IPS DF 4.7 (cell line): ENCODE results near the gene SLC22A23.

Experiments used
- DNase-seq: peaks from one replicate; pipeline ENCODE4 v3.0.0-alpha.2; 2013; ENCODE audit warnings: low spot score; ENCODE audit errors: extremely low read depth

SLC22A23 gene

GRCh38 chr6:3406362-3406821 lies 50.5 kb downstream of the SLC22A23 start:
- DNase-seq = no peak

- DNase-seq = no peak
Observed at GRCh38 chr6:3405679-3406078, 51.2 kb downstream of the SLC22A23 start.

DNA sequence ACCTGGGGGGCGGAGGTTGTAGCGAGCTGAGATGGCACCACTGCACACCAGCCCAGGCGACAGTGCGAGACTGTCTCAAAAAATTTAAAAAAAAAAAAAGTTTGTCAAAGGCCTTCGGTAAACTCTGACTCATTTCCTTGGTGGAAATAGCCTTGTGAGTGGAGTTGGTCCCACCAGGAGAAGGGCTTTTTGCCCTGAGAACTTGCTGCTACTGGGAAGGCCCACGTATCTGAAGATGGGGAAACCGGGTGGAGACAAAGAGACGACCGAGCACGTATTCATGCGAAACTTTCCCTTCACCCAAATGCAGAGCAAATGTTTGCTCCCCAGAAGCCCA lies 51.7 kb downstream of the SLC22A23 start:
- no peak for DNase-seq

DNA sequence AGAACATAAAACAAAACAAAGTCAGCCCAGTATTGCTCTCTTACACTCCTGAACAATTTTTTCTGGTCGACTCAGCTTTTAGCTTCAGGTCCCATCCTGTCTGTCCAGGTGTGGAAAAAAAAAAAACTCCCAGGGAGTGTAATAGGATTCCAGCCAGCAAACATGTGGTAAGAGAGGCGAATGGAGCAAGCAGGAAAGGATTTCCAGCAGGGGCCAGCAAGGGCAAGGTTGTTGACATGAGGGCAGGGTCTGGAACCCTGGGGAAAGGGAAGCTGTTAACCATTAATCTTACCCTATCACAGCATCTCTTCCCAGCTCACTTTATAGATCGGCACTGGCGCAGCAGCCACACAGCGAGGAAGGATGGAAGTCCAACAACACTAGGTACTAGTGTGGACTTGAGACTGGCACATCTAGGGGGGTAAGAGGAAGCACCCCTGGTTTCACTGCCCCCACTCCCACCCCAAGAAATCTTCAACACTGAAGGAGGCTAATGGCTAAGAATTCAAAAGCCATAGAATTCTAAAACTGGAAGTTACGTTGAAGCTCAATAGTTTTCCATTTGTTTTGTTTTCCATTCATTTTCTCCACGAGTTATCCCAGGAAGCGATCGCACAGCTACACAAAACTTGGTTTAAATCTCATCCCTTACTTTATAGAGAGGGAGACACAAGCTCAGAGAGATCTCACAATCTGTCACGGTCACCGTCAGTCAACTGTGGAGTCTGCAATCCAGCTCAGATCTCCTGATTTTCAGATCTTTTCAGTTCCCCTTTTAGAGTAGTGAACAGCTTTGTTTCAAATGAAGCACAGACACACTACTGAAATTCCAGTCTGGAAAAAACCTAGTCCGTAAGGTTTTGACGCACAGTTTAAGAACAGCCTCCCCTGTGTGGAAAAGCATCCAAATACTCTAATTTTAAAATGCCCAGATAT lies 53.3 kb downstream of the SLC22A23 start:
- DNase-seq = no peak

DNA sequence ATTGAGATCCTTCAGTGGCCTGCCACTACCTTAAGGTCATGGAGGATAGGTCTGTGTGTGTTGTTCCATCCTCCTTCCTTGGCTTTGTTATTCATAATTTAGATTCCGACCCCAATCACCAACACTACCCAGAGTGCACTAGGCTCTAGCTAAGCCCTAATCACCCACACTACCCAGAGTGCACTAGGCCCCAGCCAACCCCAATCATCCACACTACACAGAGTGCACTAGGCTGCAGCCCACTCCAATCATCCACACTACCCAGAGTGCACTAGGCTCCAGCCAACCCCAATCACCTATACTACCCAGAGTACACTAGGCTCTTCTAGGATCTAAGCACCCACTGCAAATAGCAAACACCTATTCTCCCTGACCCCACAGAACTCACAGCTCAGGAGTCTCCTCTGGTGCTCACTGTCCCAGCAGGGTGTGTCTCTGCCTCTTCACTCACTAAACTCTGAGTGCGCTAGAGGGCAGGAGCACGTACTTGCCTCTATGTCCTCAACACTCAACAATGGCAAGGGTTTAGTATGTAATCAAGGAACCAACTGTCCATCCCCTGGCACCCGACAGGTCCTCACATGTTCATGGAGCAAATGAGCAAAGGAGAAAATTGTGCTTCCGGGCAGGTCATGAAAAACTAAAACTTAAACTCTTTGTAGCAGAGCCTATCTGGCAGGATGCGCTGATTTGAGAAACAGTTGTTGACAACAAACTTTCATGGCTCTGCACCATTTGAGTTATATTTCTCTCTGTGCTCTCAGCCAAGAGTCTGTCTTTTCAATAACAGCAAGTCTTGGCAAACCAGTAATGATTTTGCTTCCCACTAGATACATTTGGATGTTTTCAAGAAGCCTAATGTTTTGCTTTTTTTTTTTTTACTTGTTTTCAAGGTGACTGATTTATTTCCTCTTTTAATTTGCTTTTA lies 54.3 kb downstream of the SLC22A23 start:
- no peak for DNase-seq

DNA sequence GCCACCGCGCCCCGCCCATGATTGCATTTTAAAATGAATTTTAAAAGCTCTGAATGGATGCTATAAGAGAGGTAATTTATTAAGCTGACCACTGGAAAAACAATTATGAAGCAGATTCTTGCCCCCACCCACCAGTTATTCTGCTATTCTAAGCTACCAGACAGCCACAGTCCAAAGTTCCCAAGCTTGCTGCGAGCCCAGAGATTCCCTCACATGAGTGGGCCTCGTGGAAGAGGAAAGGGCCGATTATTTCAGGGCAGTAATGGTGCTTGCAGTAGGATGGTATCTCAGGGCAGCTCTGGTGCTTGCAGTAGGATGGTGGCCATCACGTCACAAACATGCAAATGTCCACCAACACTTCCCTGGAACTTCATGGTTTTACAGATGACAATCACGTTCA lies 56.7 kb downstream of the SLC22A23 start:
- DNase-seq = no peak

DNA sequence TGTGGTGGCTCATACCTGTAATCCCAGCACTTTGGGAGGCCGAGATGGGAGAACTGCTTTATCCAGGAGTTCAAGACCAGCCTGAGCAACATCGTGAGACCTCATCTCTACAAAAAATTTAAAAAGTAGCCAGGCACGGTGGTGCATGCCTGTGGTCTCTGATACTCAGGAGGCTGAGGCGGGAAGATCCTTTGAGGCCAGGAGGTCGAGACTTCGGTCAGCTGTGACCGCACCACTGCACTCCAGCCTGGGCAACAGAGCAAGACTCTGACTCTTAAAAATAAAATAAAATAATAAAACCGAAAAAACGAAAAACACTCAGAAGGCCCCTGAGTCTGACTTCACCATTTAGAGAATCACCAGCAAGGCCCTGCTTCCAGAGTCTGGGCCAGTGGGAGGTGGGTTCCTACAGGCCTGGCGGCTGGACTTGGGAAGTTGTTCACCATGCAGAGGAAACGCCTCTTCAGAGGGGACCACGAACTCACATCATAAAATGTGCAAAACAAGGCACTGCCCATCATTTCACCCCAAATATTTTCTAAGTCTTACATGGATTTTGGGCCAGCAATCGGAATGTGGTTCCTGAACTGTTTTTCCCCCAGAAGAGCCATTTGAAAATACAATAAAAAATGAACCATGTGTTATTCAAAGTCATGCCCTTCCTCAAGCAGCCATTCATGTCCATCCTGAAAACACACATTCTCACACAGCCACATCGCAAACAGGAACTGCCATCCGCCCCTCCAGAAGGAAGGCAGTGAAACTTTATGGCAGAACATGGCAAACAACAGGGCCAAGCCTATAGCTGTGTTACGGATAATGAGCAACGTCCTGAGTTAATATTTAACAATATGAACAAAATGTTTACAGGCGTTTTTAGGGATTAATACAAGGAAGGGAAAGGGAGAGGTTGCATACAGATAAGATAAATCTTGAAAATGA lies 57.8 kb downstream of the SLC22A23 start:
- DNase-seq = no peak

- no peak for DNase-seq
Observed at GRCh38 chr6:3398165-3398562, 58.7 kb downstream of the SLC22A23 start.

DNA sequence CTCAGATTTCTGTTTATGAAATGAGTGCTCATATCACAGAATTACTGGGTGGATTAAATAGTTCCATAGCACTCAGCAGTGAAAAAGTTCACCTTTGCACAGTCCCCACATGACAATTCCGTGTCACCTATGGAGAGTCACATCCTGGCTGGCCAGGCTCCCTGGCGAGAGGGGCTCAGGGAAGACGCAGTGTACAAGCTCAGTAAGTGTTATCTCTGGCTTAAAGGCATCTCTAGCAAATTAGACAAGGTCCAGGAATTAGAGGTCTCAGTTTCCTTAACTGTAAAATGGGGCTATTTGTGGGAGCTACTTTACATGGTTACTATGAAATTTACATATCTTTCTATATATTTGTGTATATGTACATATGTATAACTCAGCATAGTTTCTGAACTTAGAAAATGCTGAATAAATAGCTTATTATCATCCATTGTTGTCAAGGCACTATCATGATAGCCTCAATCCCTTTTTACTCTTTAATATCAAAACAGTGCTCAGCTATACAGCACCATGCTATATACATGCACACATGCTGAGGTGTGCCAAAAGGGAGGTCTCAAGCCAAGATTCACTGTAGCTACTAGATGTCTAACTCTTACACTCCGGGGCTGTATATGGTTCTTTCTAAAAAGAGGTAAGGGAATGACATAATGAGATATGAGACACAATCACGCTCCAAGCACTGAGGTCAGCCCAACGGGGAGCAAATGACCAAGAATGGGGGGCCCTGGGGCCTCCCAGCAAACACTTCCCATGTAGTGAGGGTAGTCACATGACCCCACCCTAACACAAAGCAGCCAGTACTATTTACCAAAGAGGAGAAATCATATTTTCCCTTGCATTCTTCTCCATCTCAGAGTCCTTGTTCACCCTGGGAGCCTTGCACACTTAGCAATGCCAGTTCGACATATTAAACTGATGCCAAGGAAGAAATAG lies 59.4 kb downstream of the SLC22A23 start:
- DNase-seq = no peak

GRCh38 chr6:3396503-3397180 lies 60.2 kb downstream of the SLC22A23 start:
- no peak for DNase-seq

GRCh38 chr6:3394671-3395070 lies 62.2 kb downstream of the SLC22A23 start:
- DNase-seq = no peak

DNA sequence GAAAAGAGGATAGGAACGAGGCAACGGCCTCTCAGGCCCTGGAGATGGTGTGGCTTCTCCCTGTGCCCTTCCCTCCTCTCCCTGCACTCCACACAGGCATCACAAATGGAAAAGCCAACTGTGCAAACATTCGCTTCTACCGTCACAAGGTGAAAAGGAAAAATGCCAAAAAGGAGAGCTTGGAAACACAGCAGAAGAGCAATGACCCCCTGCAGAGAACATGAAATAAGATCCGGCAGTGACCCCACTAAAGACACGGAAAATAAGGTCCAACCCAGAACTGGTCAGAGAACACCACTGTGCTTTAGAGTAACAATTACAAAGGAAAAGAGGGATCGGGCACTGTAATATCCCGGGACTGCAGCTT lies 63.0 kb downstream of the SLC22A23 start:
- no peak for DNase-seq

- DNase-seq = no peak
Observed at GRCh38 chr6:3392930-3393835, 63.7 kb downstream of the SLC22A23 start.

DNA sequence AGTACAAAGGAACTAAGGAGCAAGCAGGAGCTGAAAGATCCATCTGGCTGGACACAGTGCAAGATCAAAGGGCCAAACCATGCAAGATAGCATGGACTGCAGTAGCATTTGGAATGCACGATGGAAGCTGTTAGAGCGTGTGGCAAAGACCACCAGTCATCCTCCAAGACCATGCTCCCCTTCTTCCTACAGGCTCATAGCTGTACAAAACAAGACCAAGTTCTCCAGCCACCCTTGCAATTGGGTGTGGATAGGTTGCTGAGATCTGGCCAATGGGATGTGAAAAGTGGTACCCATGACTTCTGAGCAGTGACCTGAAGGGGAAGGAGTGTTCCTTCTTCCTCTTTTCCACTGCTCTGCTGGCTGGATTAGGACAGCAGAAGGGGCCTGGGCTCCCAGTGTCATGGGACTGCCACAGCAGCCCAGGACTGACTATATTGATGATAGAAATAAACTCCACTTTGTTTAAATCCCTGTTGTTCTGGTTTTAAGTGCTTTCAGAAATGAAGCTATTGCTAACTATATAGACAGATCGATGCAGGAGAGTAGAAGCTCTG lies 64.9 kb downstream of the SLC22A23 start:
- DNase-seq = no peak

- DNase-seq = no peak
Observed at GRCh38 chr6:3390698-3391097, 66.2 kb downstream of the SLC22A23 start.

GRCh38 chr6:3389390-3390167 lies 67.3 kb downstream of the SLC22A23 start:
- DNase-seq = no peak

- DNase-seq = no peak
Observed at GRCh38 chr6:3388786-3389185, 68.1 kb downstream of the SLC22A23 start.
